Fibroblast of the aortic adventitia (primary cell): ENCODE results near the gene LDLRAD3. TPM values are rescaled to one million over a fixed set of nuclear protein-coding genes. Genes with fewer than 3 reads are reported as not detected.
"Not testable (repeated sequence)": the region's sequence is repeated elsewhere in the genome, so short reads cannot be mapped to it uniquely, and the experiment has no call there.

ENCODE experiments used
- DNase-seq: peaks from one replicate; pipeline ENCODE4 v3.0.0-alpha.2; 2010; ENCODE audit warnings: low read depth
- H3K4me3 ChIP-seq: 2 replicates; pipeline ENCODE4 v1.5.1; 2011; ENCODE audit warnings: low read depth, mild to moderate bottlenecking, control low read depth, low read length, moderate library complexity
- total RNA-seq: library from RNA; depleted of rRNA; stranded (reverse); fragments of >200 nt; gene quantifications from 2 replicates; pipeline ENCODE4 v1.2.3, GENCODE V29; 2012; ENCODE audit warnings: low replicate concordance
- TF ChIP-seq, protein P1 (sequence below): IDR thresholded peaks from 2 replicates; pipeline ENCODE4 v1.5.1; 2011; ENCODE audit warnings: mild to moderate bottlenecking, low read length, control low read depth, inconsistent platforms; ENCODE audit not compliant: insufficient read depth

LDLRAD3 gene
- total RNA-seq, 1 donor: 10.8 TPM

GRCh38 chr11:36177836-36178235 is 234.0 kb downstream of the LDLRAD3 start:
- TF ChIP-seq, protein P1, sequence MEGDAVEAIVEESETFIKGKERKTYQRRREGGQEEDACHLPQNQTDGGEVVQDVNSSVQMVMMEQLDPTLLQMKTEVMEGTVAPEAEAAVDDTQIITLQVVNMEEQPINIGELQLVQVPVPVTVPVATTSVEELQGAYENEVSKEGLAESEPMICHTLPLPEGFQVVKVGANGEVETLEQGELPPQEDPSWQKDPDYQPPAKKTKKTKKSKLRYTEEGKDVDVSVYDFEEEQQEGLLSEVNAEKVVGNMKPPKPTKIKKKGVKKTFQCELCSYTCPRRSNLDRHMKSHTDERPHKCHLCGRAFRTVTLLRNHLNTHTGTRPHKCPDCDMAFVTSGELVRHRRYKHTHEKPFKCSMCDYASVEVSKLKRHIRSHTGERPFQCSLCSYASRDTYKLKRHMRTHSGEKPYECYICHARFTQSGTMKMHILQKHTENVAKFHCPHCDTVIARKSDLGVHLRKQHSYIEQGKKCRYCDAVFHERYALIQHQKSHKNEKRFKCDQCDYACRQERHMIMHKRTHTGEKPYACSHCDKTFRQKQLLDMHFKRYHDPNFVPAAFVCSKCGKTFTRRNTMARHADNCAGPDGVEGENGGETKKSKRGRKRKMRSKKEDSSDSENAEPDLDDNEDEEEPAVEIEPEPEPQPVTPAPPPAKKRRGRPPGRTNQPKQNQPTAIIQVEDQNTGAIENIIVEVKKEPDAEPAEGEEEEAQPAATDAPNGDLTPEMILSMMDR: no peak
- no peak overlapping the region for H3K4me3 ChIP-seq
- DNase-seq: no peak

DNA sequence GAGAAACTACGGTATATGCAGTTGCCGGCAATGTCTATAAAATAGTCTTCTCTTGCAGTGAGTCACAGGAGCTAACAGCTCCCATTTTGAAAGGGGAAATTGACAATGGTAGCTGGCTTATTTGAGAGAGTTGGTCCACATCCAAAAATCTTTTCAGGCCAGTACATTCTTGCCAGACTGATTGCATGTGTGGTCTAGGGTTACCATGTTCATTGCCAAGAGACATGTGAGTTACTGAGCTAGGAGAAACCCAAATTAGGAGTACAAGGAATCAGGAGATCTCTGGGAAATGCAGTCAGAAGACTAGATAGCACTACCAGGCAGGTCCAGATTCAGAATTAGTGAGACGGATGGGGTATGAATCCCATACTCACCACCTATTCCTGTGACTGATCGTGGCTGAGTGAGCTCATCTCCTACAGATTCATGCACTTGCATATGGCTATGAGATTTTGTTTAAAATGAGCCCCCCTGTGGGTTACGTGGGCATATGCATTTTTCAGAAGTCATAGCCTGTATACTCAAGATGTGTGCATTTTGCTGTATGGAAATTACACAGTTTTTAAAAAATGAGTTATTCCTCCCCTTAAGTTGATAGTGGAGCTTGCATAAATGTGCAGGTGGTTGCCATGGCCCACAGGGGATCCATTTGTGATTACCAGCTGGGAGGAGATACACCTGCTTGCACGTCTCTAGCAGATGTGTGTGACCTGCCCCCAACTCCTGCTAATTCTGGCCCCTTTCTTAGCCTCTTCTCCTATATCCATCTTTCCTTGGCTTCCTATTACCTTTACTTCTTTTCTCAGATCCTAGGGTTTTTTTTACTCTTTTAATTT is 242.7 kb downstream of the LDLRAD3 start:
- no peak overlapping the region for H3K4me3 ChIP-seq
- peak; percentile 94 for DNase-seq
- TF ChIP-seq, protein P1: no peak

DNA sequence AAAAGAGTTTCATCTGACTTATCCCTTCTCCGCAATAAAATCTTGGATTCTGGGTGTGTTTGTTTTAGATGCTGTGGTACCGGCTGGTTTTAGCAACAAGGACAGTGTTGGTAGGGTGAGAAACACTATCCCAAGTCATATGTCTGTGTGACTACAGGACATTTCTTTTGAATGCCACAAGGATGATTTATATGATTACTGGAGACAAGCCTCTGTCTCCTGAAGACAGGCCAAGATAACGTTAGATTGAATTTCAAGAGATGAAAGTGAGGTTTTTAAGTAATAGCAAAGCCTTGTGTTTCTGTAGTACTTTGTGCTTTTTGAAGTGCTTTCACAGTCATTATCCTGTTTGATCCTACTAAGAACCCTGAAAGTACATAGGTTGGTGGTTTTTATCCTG is 243.8 kb downstream of the LDLRAD3 start:
- TF ChIP-seq, protein P1: no peak
- H3K4me3 ChIP-seq: no peak overlapping the region
- DNase-seq: no peak

- DNase-seq, H3K4me3 ChIP-seq: not testable (repeated sequence)
These were observed 245.9 kb downstream of the LDLRAD3 start for GRCh38 chr11:36189735-36190134.

DNA sequence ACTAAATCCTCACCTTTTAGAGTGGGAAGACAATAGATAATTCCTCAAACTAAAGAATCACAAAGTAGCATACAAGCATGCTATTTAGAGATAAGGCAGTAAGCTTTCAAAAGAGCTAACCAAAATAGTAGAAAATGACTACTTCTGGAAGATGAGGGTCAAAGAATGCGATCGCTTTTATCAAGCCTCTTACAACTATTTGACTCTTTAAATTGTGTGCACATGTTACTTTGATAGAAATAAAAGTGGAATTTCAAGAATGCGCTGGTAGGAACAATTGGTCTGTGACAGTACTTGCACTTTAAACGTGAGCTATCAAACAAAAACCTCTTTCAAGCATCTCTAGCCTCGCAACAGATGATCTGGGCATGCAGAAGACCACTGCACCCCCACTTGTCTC is 248.1 kb downstream of the LDLRAD3 start:
- peak; percentile 4 for DNase-seq
- H3K4me3 ChIP-seq: no peak overlapping the region
- TF ChIP-seq, protein P1: no peak

DNA sequence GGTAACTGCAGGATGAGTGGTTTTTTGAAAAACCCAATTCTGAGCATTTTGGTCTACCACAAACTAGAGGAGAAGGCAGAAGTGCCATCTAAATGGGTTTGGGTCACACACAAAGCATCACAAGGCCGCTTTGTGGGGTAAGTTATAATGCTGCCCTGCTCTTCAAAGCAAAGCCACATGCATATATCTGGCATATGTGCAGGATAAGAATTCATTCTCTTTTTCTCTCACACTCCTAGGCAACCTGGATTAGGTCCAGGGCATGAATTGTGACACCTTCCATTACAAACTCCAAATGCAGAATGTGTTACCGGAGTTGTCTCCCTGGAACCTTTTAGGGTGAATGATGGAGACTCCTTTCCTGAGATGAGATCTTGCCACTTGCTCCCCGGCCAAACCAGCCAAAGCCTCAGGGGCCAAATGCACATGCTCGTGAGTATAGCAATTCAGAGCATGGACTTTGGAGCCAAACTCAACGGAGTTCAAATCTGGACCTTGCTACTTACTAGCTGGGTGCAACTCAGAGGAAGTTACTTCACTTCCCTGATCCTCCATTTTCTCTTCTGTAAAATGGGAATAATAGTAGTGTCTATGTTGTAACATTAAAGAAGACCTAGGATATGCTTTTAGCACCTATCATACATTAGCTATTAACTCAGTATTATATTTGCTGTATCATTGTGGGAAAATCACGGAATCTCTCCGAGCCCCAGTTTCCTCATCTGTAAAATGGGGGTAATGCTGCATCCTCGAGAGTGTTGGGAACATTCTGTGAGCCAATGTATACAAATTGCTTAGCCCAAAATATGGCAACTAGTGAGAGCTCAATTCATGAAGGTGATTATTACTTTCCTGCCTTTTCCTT is 248.8 kb downstream of the LDLRAD3 start:
- H3K4me3 ChIP-seq: no peak overlapping the region
- TF ChIP-seq, protein P1: no peak
- no peak for DNase-seq

GRCh38 chr11:36193290-36193619 is 249.4 kb downstream of the LDLRAD3 start:
- no peak for DNase-seq
- no peak overlapping the region for H3K4me3 ChIP-seq
- TF ChIP-seq, protein P1: no peak
